T-helper 1 cell treated with Interleukin-12 subunit alpha and Interleukin-12 subunit beta and Interleukin-4 antibody, amounts not matched to agents 30 μg/mL and 1 μg/mL, for 36 hours (primary cell): Measurements from ENCODE around the gene LPGAT1.
A peak's percentile ranks its signal among the peaks of the same experiment; 100 is the strongest.

Experiments used
- H3K27ac Mint-ChIP-seq: one replicate; pipeline ENCODE4 v1.8.0; 2021; ENCODE audit warnings: mild to moderate bottlenecking, mixed read lengths
- H3K27me3 Mint-ChIP-seq: one replicate; pipeline ENCODE4 v1.8.0; 2021; ENCODE audit warnings: low read depth, mixed read lengths
- H3K36me3 Mint-ChIP-seq: one replicate; pipeline ENCODE4 v1.8.0; 2021; ENCODE audit warnings: low read depth, mixed read lengths
- H3K4me1 Mint-ChIP-seq: one replicate; pipeline ENCODE4 v1.8.0; 2021; ENCODE audit warnings: low read depth, mixed read lengths
- H3K4me3 Mint-ChIP-seq: one replicate; pipeline ENCODE4 v1.8.0; 2021; ENCODE audit warnings: mild to moderate bottlenecking, moderate library complexity, mixed read lengths
- H3K9me3 Mint-ChIP-seq: one replicate; pipeline ENCODE4 v1.8.0; 2021; ENCODE audit warnings: mixed read lengths

LPGAT1 gene

DNA sequence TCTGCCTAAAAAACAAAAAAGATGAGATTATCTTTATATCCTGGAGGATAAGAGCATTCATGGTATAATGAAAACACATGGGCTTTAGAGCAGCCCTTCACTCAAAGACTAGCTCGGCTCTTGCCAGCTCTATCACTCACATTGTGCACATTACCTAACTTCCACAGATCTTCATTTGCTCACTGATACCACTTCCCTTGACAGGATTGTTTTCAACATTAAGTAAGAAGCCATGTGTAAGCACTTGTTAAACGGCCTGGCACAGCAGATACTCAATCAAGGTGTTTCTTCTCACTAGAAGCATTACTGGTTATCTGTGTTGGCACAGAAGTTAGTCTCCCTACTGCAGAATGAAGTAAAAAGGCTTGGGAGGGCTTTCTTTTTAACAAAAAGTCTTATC is 18.7 kb downstream of the LPGAT1 start:
- Mint-ChIP-seq H3K4me3 (no peak overlapping the region), H3K27me3 (no peaks in the 10 kb centered on the region), H3K27ac (no peak overlapping the region), H3K9me3 (no peaks in the 10 kb centered on the region), H3K36me3 (peaks cover 27% of the 10 kb centered on the region), H3K4me1 (peaks cover 2% of the 10 kb centered on the region)

DNA sequence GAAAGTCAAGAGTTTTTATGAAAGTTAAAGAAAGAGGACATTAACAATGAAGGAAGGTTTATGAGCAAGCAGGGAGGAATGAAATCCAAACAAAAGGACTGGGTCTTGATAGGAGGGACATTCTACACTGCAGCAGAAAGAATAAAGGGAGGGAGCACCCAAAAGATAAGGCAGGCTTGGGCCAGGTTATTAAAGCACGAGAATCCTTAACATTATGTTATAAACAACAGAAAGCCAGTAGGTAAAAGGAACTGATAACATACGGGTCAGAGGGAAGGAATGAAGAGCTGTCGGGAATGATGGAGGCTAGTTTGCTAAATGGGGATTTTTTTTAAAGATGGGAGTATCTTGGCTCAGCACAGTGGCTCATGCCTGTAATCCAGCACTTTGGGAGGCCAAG is 19.4 kb downstream of the LPGAT1 start:
- Mint-ChIP-seq H3K27ac (no peak overlapping the region), H3K36me3 (peaks cover 29% of the 10 kb centered on the region), H3K4me3 (no peak overlapping the region), H3K4me1 (peaks cover 2% of the 10 kb centered on the region), H3K9me3 (no peaks in the 10 kb centered on the region), H3K27me3 (no peaks in the 10 kb centered on the region)

DNA sequence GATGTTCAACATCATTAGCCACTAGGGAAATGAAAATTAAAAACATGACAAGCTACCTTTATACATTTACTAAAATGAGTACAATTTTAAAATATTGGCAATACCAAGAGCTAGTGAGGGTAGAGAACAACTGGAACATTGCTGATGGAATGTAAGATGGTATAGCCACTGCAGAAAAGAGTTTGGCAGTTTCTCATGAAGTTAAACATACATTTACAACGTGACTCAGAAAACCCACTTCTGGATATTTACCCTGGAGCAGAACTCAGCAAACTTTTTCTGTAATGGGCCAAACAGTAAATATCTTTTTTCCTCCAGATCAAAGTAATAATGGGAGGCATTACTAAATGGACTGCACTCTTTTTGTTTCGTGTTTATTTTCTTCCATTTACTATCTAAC is 22.1 kb downstream of the LPGAT1 start:
- peaks cover 2% of the 10 kb centered on the region for H3K4me1 Mint-ChIP-seq
- peaks cover 43% of the 10 kb centered on the region for H3K36me3 Mint-ChIP-seq
- H3K27me3 Mint-ChIP-seq: no peaks in the 10 kb centered on the region
- H3K4me3 Mint-ChIP-seq: no peak overlapping the region
- H3K27ac Mint-ChIP-seq: no peak overlapping the region
- peaks cover 5% of the 10 kb centered on the region for H3K9me3 Mint-ChIP-seq

GRCh38 chr1:211804915-211805314 is 25.6 kb downstream of the LPGAT1 start:
- H3K27ac Mint-ChIP-seq: no peak overlapping the region
- H3K4me3 Mint-ChIP-seq: no peak overlapping the region
- H3K27me3 Mint-ChIP-seq: no peaks in the 10 kb centered on the region
- H3K4me1 Mint-ChIP-seq: peaks cover 5% of the 10 kb centered on the region
- peaks cover 19% of the 10 kb centered on the region for H3K9me3 Mint-ChIP-seq
- peaks cover 51% of the 10 kb centered on the region for H3K36me3 Mint-ChIP-seq

DNA sequence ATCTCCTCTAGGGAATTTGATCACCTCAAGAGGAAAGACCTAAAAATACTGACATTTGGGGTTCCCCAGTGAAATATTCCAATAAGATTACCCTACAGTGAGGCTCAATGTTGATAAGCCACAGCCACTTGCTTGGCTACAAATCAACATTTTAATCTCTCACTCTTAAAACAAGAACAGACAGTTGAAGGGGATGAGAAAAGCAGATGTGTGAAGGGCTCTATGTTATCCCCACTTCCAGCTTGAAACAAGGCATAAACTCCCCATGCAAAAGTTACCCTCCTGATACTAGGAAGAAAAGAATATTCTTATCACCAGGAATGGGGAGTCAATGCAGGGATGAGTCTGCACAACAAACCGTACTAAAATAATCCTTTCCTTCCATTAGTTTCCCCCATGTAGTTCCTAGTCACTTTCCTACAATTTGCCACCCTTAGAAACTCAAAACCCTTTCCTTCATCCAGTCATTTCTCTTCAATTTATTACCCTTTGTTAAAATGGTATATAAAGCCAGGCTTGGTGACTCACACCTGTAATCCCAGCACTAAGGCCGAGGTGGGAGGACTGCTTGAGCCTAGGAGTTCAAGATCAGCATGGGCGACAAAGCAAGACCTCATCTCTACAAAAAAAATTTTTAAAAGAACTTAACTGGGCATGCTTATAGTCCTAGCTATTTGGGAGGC is 29.5 kb downstream of the LPGAT1 start:
- Mint-ChIP-seq H3K36me3 (peaks cover 40% of the 10 kb centered on the region), H3K9me3 (peaks cover 19% of the 10 kb centered on the region), H3K27me3 (no peaks in the 10 kb centered on the region), H3K27ac (no peak overlapping the region), H3K4me1 (peaks cover 5% of the 10 kb centered on the region), H3K4me3 (no peak overlapping the region)

DNA sequence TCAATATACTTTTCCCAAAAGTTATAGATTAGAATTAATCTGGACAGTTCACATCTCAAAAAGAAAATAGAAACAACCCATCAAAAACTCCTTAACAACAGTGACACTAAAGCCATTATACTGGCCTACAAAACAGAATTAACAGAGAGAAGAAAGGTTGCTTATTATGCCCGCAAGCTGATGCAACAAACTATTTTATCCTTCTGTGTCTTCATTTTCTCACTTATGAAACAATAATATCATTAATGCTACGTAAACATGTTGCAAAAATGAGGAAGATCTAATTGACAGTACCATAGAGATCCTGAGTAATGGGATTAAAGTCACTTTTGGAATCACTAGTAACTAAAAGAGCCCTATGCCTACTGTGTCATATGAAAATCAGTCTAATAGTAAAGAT is 32.6 kb downstream of the LPGAT1 start:
- Mint-ChIP-seq H3K36me3 (peaks cover 28% of the 10 kb centered on the region), H3K27ac (no peak overlapping the region), H3K4me1 (peaks cover 1% of the 10 kb centered on the region), H3K4me3 (no peak overlapping the region), H3K9me3 (peaks cover 10% of the 10 kb centered on the region), H3K27me3 (no peaks in the 10 kb centered on the region)

DNA sequence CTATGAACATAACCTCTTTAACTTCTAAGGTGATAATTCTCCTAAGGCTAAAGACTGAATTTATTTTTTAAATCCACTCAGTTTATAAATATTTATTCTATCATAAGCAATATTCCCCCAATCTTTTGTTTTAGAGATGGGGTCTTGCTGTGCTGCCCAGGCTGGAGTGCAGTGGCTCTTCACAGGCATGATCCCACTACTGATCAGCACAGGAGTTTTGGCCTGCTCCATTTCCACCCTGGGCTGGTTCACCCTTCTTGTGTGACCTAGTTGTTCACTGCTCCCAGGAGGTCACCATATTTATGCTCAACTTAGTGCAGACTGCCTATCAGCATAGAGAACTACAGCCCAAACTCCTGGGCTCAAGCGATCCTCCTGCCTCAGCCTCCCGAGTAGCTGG is 38.6 kb downstream of the LPGAT1 start:
- no peaks in the 10 kb centered on the region for H3K4me1 Mint-ChIP-seq
- H3K4me3 Mint-ChIP-seq: no peak overlapping the region
- no peak overlapping the region for H3K27ac Mint-ChIP-seq

DNA sequence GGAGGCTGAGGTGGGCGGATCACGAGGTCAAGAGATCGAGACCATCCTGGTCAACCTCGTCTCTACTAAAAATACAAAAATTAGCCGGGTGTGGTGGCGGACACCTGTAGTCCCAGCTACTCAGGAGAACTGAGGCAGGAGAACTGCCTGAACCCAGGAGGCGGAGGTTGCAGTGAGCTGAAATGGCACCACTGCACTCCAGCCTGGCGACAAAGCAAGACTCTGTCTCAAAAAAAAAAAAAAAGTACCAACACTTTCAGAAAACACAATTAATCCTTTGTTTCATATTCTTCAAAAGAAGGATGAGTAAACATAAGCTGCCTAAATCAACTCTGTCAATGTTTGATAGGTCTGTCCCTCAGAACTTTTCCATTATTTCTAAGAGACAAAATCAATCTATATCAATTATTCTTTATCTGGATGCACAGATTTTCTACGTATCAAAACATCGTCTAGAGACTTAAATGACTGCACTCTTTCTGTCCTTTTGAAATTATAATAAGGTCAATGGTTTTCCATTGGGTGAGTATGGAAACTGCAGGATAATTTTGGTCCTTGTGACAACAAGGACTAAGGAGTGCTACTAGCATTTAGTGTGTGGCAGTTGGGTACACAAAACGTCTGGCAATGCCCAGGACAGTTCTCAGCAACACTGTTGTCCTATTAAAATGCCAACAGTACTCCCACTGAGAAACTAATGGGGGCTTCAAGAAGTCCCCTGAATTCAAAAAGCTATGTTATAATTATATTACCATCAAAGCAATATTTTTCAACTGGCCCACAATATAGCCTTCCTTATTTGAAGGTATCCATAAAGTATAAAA is 40.7 kb downstream of the LPGAT1 start:
- H3K27ac Mint-ChIP-seq: no peak overlapping the region
- H3K4me1 Mint-ChIP-seq: no peaks in the 10 kb centered on the region
- H3K9me3 Mint-ChIP-seq: no peaks in the 10 kb centered on the region
- peaks cover 16% of the 10 kb centered on the region for H3K36me3 Mint-ChIP-seq
- H3K27me3 Mint-ChIP-seq: no peaks in the 10 kb centered on the region
- no peak overlapping the region for H3K4me3 Mint-ChIP-seq

More for the DNA sequence above, 38.6 kb downstream of the LPGAT1 start:
- no peaks in the 10 kb centered on the region for H3K9me3 Mint-ChIP-seq
- H3K27me3 Mint-ChIP-seq: no peaks in the 10 kb centered on the region
- peaks cover 22% of the 10 kb centered on the region for H3K36me3 Mint-ChIP-seq

GRCh38 chr1:211788626-211789025 is 41.9 kb downstream of the LPGAT1 start:
- H3K4me1 Mint-ChIP-seq: peaks cover 6% of the 10 kb centered on the region
- H3K4me3 Mint-ChIP-seq: no peak overlapping the region
- H3K36me3 Mint-ChIP-seq: peaks cover 20% of the 10 kb centered on the region
- no peak overlapping the region for H3K27ac Mint-ChIP-seq
- no peaks in the 10 kb centered on the region for H3K27me3 Mint-ChIP-seq
- H3K9me3 Mint-ChIP-seq: no peaks in the 10 kb centered on the region

- Mint-ChIP-seq H3K36me3 (peaks cover 6% of the 10 kb centered on the region), H3K27ac (peak overlapping the region; percentile 0), H3K4me3 (no peak overlapping the region), H3K9me3 (no peaks in the 10 kb centered on the region), H3K4me1 (peaks cover 6% of the 10 kb centered on the region), H3K27me3 (no peaks in the 10 kb centered on the region)
Measured at GRCh38 chr1:211783897-211784296, 46.7 kb downstream of the LPGAT1 start.

- H3K36me3 Mint-ChIP-seq: peaks cover 6% of the 10 kb centered on the region
- peaks cover 6% of the 10 kb centered on the region for H3K4me1 Mint-ChIP-seq
- no peak overlapping the region for H3K4me3 Mint-ChIP-seq
- no peaks in the 10 kb centered on the region for H3K27me3 Mint-ChIP-seq
- no peak overlapping the region for H3K27ac Mint-ChIP-seq
- no peaks in the 10 kb centered on the region for H3K9me3 Mint-ChIP-seq
Measured at GRCh38 chr1:211783266-211783665, 47.3 kb downstream of the LPGAT1 start.

DNA sequence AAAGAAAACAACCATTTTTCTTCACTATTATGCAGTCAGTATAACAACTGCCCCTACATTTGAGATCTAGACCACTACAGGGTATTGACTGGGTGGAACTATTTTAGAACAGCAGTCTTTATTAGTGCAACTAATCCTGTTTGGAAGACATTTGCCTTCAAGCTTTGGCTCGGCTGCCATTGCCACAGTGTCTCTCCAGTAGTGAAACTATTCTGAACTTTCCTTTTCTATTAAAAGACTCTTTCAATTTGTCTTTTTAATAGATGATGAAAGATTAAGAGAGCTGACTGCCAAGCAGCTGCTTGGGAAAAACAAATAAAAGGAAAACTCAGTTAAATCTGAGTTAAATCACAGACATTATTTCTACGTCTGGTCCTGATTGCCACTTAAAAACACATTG is 49.3 kb downstream of the LPGAT1 start:
- Mint-ChIP-seq H3K4me3 (no peak overlapping the region), H3K4me1 (peaks cover 6% of the 10 kb centered on the region), H3K36me3 (peaks cover 11% of the 10 kb centered on the region), H3K9me3 (no peaks in the 10 kb centered on the region), H3K27ac (no peak overlapping the region), H3K27me3 (no peaks in the 10 kb centered on the region)

- H3K36me3 Mint-ChIP-seq: peaks cover 13% of the 10 kb centered on the region
- no peak overlapping the region for H3K27ac Mint-ChIP-seq
- H3K27me3 Mint-ChIP-seq: no peaks in the 10 kb centered on the region
- H3K4me3 Mint-ChIP-seq: no peak overlapping the region
- no peaks in the 10 kb centered on the region for H3K9me3 Mint-ChIP-seq
- no peaks in the 10 kb centered on the region for H3K4me1 Mint-ChIP-seq
Measured at GRCh38 chr1:211775170-211775569, 55.4 kb downstream of the LPGAT1 start.

DNA sequence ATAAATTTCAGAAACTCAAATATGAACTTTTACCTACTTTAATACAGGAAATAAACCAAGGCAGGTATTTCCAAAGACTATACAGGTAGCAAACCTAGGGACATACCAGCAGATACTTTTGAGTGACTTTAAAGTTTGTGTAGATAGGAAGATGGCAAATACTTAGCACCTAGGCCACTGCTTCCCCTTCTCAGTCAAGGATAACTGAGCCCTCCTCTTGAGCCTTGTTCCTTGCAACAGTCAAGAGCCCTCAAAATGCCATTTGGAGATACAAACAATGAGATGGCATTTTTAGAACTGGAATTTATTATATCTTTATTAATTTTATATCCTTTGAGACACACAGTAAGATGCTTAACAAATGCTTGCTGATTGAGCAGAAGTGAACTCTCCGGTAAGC is 65.9 kb downstream of the LPGAT1 start:
- no peaks in the 10 kb centered on the region for H3K9me3 Mint-ChIP-seq
- no peaks in the 10 kb centered on the region for H3K4me1 Mint-ChIP-seq
- H3K36me3 Mint-ChIP-seq: peaks cover 11% of the 10 kb centered on the region
- H3K4me3 Mint-ChIP-seq: no peak overlapping the region
- H3K27me3 Mint-ChIP-seq: no peaks in the 10 kb centered on the region
- no peak overlapping the region for H3K27ac Mint-ChIP-seq

- Mint-ChIP-seq H3K4me3 (no peak overlapping the region), H3K27me3 (no peaks in the 10 kb centered on the region), H3K27ac (no peak overlapping the region), H3K9me3 (peaks cover 5% of the 10 kb centered on the region), H3K36me3 (peaks cover 10% of the 10 kb centered on the region), H3K4me1 (no peaks in the 10 kb centered on the region)
Measured at GRCh38 chr1:211762206-211762605, 68.4 kb downstream of the LPGAT1 start.
